K562 (cell line): ENCODE measurements around the gene RBM17. TPM values are rescaled to one million over a fixed set of nuclear protein-coding genes. Genes with fewer than 3 reads are reported as not detected.

ENCODE experiments used
- CCAR2 ChIP-seq: fragments of 200-400 bp; formaldehyde crosslinking; IDR thresholded peaks from 2 replicates; pipeline ENCODE4 v1.6.1; 2017; ENCODE audit warnings: mild to moderate bottlenecking, low read depth, low read length
- CHD7 ChIP-seq: fragments of 200-600 bp; sonication (generic); IDR thresholded peaks from one replicate; pipeline ENCODE4 v1.6.1; 2012; ENCODE audit warnings: mild to moderate bottlenecking, low read depth, low read length, inconsistent platforms
- FOXP4 ChIP-seq: sonication (generic); formaldehyde crosslinking; IDR thresholded peaks from 2 replicates; pipeline ENCODE4 v1.8.0; 2022; ENCODE audit warnings: mild to moderate bottlenecking, missing genetic modification reagents, borderline replicate concordance
- HEY1 ChIP-seq: fragments of 250-450 bp; sonication (Bioruptor Pico); IDR thresholded peaks from 2 replicates; pipeline ENCODE4 v1.5.0; 2020; ENCODE audit warnings: mild to moderate bottlenecking, moderate library complexity, borderline replicate concordance
- MBD2 ChIP-seq: sonication (generic); IDR thresholded peaks from 2 replicates; pipeline ENCODE4 v1.6.1; 2016; ENCODE audit warnings: low read depth, borderline replicate concordance
- PHF20 ChIP-seq: fragments of 450-650 bp; IDR thresholded peaks from 2 replicates; pipeline ENCODE4 v1.6.1; 2018; ENCODE audit not compliant: partially characterized antibody
- POLR2A ChIP-seq: fragments of 450-650 bp; conservative IDR thresholded peaks from 2 replicates; pipeline ENCODE4 v1.6.1; 2016
- RNF219 ChIP-seq: fragments of 250-450 bp; sonication (Bioruptor Pico); IDR thresholded peaks from 2 replicates; pipeline ENCODE4 v1.5.0; 2022; ENCODE audit warnings: mild to moderate bottlenecking
- TAL1 ChIP-seq: fragments of 450-650 bp; IDR thresholded peaks from 2 replicates; pipeline ENCODE4 v1.6.1; 2016; ENCODE audit warnings: mild to moderate bottlenecking
- TFE3 ChIP-seq: fragments of 450-650 bp; formaldehyde crosslinking; IDR thresholded peaks from 2 replicates; pipeline ENCODE4 v1.4.0; 2020; ENCODE audit warnings: mild to moderate bottlenecking, mixed read lengths
- polyA plus RNA-seq, 8 experiments: library from polyadenylated mRNA; depleted of rRNA in 4 of 8; stranded (reverse) in 5 of 8; unstranded in 3 of 8; fragments of >200 nt; fragmentation: Nextera tagmentation in 2 of 8; fragmentation: Illumina TruSeq in 1 of 8; extraction: Ambion mirVana in 2 of 8; extraction: Trizol in 1 of 8; gene quantifications; 2 replicates each; pipeline versions ENCODE4 v1.2.1 to v1.2.3, GENCODE V29; 2011 to 2014; ENCODE audit warnings: inconsistent platforms in 1 of 8, missing spikeins in 1 of 8
- total RNA-seq, 7 experiments: library from RNA; depleted of rRNA in 6 of 7; stranded (reverse); fragments of >200 nt in 6 of 7; fragmentation: Illumina TruSeq in 2 of 7; extraction: Trizol in 2 of 7; gene quantifications; 2 replicates each; pipeline versions ENCODE4 v1.2.1 to v1.2.3, GENCODE V29; 2011 to 2021; ENCODE audit warnings: low replicate concordance in 1 of 7

The RBM17 gene
- total and polyA plus RNA-seq, 9 of the 15 experiments (the other 6 are each of a cell fraction or from before 2014, with no cell fraction given), result 23.6 to 217 (median 124) TPM

GRCh38 chr10:6088721-6089333, at the start of gene RBM17 (continued):
- TF ChIP-seq MBD2, result no peak; the same call in 1 of the 2 replicates
- no peak for TF ChIP-seq FOXP4 (CRISPR knock-in tag)
- TF ChIP-seq PHF20, result no peak
- TF ChIP-seq TFE3 (CRISPR knock-in tag), result no peak
- no peak for TF ChIP-seq POLR2A
- TF ChIP-seq TAL1, result no peak
- TF ChIP-seq CCAR2, result no peak
- TF ChIP-seq HEY1 (CRISPR knock-in tag), result no peak
- no peak for TF ChIP-seq CHD7
- TF ChIP-seq RNF219, result no peak
